ENCODE data around the gene ZNF549.

GRCh38 chr19:57506163-57506562 lies 21.0 kb upstream of the ZNF549 start:
- no peak for TF ChIP-seq POLR2A (IDR thresholded peaks at IDR 0.05; ENCODE audit: low read length)
- no peak for TF ChIP-seq GATA1 (IDR thresholded peaks at IDR 0.05; ENCODE audit: low read depth, low read length)

All from erythroblast (primary cell).